Measurements from ENCODE around the gene SEZ6L. TPM values are rescaled to one million over a fixed set of nuclear protein-coding genes. Genes with fewer than 3 reads are reported as not detected.

The SEZ6L gene
- polyA plus RNA-seq, 1 donor from 2014 or later: 31.9 TPM

GRCh38 chr22:26334232-26334631, 165.0 kb downstream of the SEZ6L start:
- H3K79me2 ChIP-seq (replicated peaks; ENCODE audit: insufficient read depth, low read length): no peaks in the 10 kb centered on the region
- H3K36me3 ChIP-seq (ENCODE audit: insufficient read depth, low read length): no peaks in the 10 kb centered on the region
- H3K4me2 ChIP-seq (ENCODE audit: low read length): no peak overlapping the region
- no peak overlapping the region for H3K9ac ChIP-seq (ENCODE audit: low read length)
- no peaks in the 10 kb centered on the region for H3K9me3 ChIP-seq (ENCODE audit: low read length)
- H3K27ac ChIP-seq (ENCODE audit: low read length): no peak overlapping the region
- no peaks in the 10 kb centered on the region for H3K27me3 ChIP-seq (ENCODE audit: insufficient read depth, low read depth, low read length)
- no peak overlapping the region for H2AFZ ChIP-seq (ENCODE audit: low read depth, low read length)
- no peak overlapping the region for H3K4me3 ChIP-seq (ENCODE audit: low read length)
- H4K20me1 ChIP-seq (ENCODE audit: insufficient read depth): no peaks in the 10 kb centered on the region
- no peak for TF ChIP-seq MXI1 (conservative IDR thresholded peaks at IDR 0.05; ENCODE audit: poor library complexity, severe bottlenecking)
- TF ChIP-seq SMC3 (conservative IDR thresholded peaks at IDR 0.05; ENCODE audit: poor library complexity): no peak
- TF ChIP-seq, protein P1, sequence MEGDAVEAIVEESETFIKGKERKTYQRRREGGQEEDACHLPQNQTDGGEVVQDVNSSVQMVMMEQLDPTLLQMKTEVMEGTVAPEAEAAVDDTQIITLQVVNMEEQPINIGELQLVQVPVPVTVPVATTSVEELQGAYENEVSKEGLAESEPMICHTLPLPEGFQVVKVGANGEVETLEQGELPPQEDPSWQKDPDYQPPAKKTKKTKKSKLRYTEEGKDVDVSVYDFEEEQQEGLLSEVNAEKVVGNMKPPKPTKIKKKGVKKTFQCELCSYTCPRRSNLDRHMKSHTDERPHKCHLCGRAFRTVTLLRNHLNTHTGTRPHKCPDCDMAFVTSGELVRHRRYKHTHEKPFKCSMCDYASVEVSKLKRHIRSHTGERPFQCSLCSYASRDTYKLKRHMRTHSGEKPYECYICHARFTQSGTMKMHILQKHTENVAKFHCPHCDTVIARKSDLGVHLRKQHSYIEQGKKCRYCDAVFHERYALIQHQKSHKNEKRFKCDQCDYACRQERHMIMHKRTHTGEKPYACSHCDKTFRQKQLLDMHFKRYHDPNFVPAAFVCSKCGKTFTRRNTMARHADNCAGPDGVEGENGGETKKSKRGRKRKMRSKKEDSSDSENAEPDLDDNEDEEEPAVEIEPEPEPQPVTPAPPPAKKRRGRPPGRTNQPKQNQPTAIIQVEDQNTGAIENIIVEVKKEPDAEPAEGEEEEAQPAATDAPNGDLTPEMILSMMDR (IDR thresholded peaks at IDR 0.05; ENCODE audit: poor library complexity, severe bottlenecking): no peak
- H3K9me2 ChIP-seq (ENCODE audit: insufficient read depth, low read length): no peaks in the 10 kb centered on the region
- H3F3A ChIP-seq (ENCODE audit: insufficient read depth, low read length, poor library complexity, severe bottlenecking): no peaks in the 10 kb centered on the region

DNA sequence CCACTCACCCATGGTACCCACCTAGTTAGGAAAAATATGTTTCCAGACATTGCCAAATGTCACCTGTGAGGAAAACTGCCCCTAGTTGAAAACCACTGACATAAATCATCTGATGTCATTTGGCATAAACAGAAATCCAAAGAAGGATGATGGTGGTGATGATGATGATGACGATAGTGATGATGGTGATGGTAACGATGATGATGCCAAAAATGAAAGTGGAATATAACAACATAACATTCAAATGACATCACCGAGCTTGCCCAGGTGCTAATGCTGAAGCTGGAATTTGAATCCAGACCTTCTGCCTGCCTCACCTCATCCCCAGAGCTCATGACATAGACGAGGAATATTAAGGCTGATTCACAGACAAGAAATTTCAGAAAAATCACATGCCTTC, 167.5 kb downstream of the SEZ6L start:
- H3K4me3 ChIP-seq (ENCODE audit: low read length): no peak overlapping the region
- H3K27ac ChIP-seq (ENCODE audit: low read length): no peak overlapping the region
- no peaks in the 10 kb centered on the region for H3K9me2 ChIP-seq (ENCODE audit: insufficient read depth, low read length)
- no peaks in the 10 kb centered on the region for H3F3A ChIP-seq (ENCODE audit: insufficient read depth, low read length, poor library complexity, severe bottlenecking)
- H4K20me1 ChIP-seq (ENCODE audit: insufficient read depth): no peaks in the 10 kb centered on the region
- H3K79me2 ChIP-seq (replicated peaks; ENCODE audit: insufficient read depth, low read length): no peaks in the 10 kb centered on the region
- H3K27me3 ChIP-seq (ENCODE audit: insufficient read depth, low read depth, low read length): no peaks in the 10 kb centered on the region
- H3K4me2 ChIP-seq (ENCODE audit: low read length): no peak overlapping the region
- no peak overlapping the region for H3K9ac ChIP-seq (ENCODE audit: low read length)
- H2AFZ ChIP-seq (ENCODE audit: low read depth, low read length): no peak overlapping the region
- H3K9me3 ChIP-seq (ENCODE audit: low read length): no peaks in the 10 kb centered on the region
- H3K36me3 ChIP-seq (ENCODE audit: insufficient read depth, low read length): no peaks in the 10 kb centered on the region
- TF ChIP-seq EP300 (conservative IDR thresholded peaks at IDR 0.05; ENCODE audit: poor library complexity, severe bottlenecking) (no peak), RAD21 (conservative IDR thresholded peaks at IDR 0.05) (no peak), POLR2AphosphoS5 (IDR thresholded peaks at IDR 0.05) (no peak), EZH2 (IDR thresholded peaks at IDR 0.05; ENCODE audit: borderline replicate concordance, insufficient read depth, low read length, poor library complexity, severe bottlenecking) (no peak)
- TF ChIP-seq, protein P1 (IDR thresholded peaks at IDR 0.05; ENCODE audit: poor library complexity, severe bottlenecking): no peak

- Histone ChIP-seq H3F3A (ENCODE audit: insufficient read depth, low read length, poor library complexity, severe bottlenecking) (no peaks in the 10 kb centered on the region), H3K9ac (ENCODE audit: low read length) (no peak overlapping the region), H2AFZ (ENCODE audit: low read depth, low read length) (no peak overlapping the region), H3K4me2 (ENCODE audit: low read length) (no peak overlapping the region), H3K27me3 (ENCODE audit: insufficient read depth, low read depth, low read length) (no peaks in the 10 kb centered on the region), H3K9me2 (ENCODE audit: insufficient read depth, low read length) (no peaks in the 10 kb centered on the region), H3K79me2 (replicated peaks; ENCODE audit: insufficient read depth, low read length) (no peaks in the 10 kb centered on the region), H3K27ac (ENCODE audit: low read length) (no peak overlapping the region), H3K36me3 (ENCODE audit: insufficient read depth, low read length) (no peaks in the 10 kb centered on the region), H4K20me1 (ENCODE audit: insufficient read depth) (no peaks in the 10 kb centered on the region), H3K9me3 (ENCODE audit: low read length) (no peaks in the 10 kb centered on the region), H3K4me3 (ENCODE audit: low read length) (no peak overlapping the region)
- no peak for TF ChIP-seq POLR2AphosphoS5 (IDR thresholded peaks at IDR 0.05)
- no peak for TF ChIP-seq RAD21 (conservative IDR thresholded peaks at IDR 0.05)
- TF ChIP-seq MXI1 (conservative IDR thresholded peaks at IDR 0.05; ENCODE audit: poor library complexity, severe bottlenecking): no peak
- TF ChIP-seq, protein P1 (IDR thresholded peaks at IDR 0.05; ENCODE audit: poor library complexity, severe bottlenecking): no peak
- no peak for TF ChIP-seq REST (IDR thresholded peaks at IDR 0.05; ENCODE audit: borderline replicate concordance)
- TF ChIP-seq TAF1 (IDR thresholded peaks at IDR 0.05; ENCODE audit: low read depth): no peak
Measured at GRCh38 chr22:26339755-26340154, 170.5 kb downstream of the SEZ6L start.

All from neural cell (in vitro differentiated cells).